Stimulated activated CD4-positive, alpha-beta T cell treated with anti-CD3 and anti-CD28 coated beads, Interleukin-12 subunit alpha, Interleukin-12 subunit beta, amount 100 ng/mL, for 24 hours (primary cell): ENCODE results near the gene CELF2.
"Not testable (repeated sequence)": the region's sequence is repeated elsewhere in the genome, so short reads cannot be mapped to it uniquely, and the experiment has no call there.

Experiments used
- DNase-seq, 2 experiments: peaks; one replicate each; pipeline ENCODE4 v3.0.0-alpha.2; 2020; ENCODE audit warnings: low read depth in 2 of 2

CELF2 gene

GRCh38 chr10:11017570-11018431 is at the start of gene CELF2:
Gene CELF2, plus strand, starts transcription at chr10:11017872. Its CDS starts 218 bp downstream, at chr10:11018090.
- DNase-seq, result peak in 1 of 2 experiments; percentile 46

- no peak for DNase-seq
Measured at GRCh38 chr10:10968257-10968588, 49.4 kb upstream of the CELF2 start.

GRCh38 chr10:10973310-10973709 is 44.4 kb upstream of the CELF2 start:
- no peak for DNase-seq

GRCh38 chr10:10975647-10976046 is 42.0 kb upstream of the CELF2 start:
- no peak for DNase-seq

GRCh38 chr10:10976652-10977051 is 41.0 kb upstream of the CELF2 start:
- DNase-seq, result no peak

GRCh38 chr10:10977226-10977956 is 40.3 kb upstream of the CELF2 start:
- DNase-seq, result no peak

- no peak for DNase-seq
Measured at GRCh38 chr10:10977978-10978377, 39.7 kb upstream of the CELF2 start.

- no peak for DNase-seq
Measured at GRCh38 chr10:10985361-10985760, 32.3 kb upstream of the CELF2 start.

- no peak for DNase-seq
Measured at GRCh38 chr10:10986606-10987005, 31.1 kb upstream of the CELF2 start.

GRCh38 chr10:10987111-10987510 is 30.6 kb upstream of the CELF2 start:
- DNase-seq, result no peak

GRCh38 chr10:10989669-10990068 is 28.0 kb upstream of the CELF2 start:
- DNase-seq, result no peak

GRCh38 chr10:10991144-10991543 is 26.5 kb upstream of the CELF2 start:
- DNase-seq, result no peak

- no peak for DNase-seq
Measured at GRCh38 chr10:10992072-10992471, 25.6 kb upstream of the CELF2 start.

GRCh38 chr10:10992961-10993714 is 24.5 kb upstream of the CELF2 start:
- DNase-seq, result no peak

GRCh38 chr10:10993785-10994184 is 23.9 kb upstream of the CELF2 start:
- no peak for DNase-seq

GRCh38 chr10:10994360-10994759 is 23.3 kb upstream of the CELF2 start:
- DNase-seq, result no peak

GRCh38 chr10:10995120-10995519 is 22.6 kb upstream of the CELF2 start:
- DNase-seq, result no peak

- DNase-seq, result no peak
Measured at GRCh38 chr10:10996966-10997620, 20.6 kb upstream of the CELF2 start.

- DNase-seq, result not testable (repeated sequence)
Measured at GRCh38 chr10:10999501-10999900, 18.2 kb upstream of the CELF2 start.

- DNase-seq, result no peak
Measured at GRCh38 chr10:11002485-11002884, 15.2 kb upstream of the CELF2 start.

GRCh38 chr10:11002916-11003315 is 14.8 kb upstream of the CELF2 start:
- no peak for DNase-seq

- no peak for DNase-seq
Measured at GRCh38 chr10:11003679-11004078, 14.0 kb upstream of the CELF2 start.
